ENCODE data around the gene NDUFC1. TPM values are rescaled to one million over a fixed set of nuclear protein-coding genes. Genes with fewer than 3 reads are reported as not detected.

The NDUFC1 gene
- polyA plus RNA-seq, 1 donor (not counting 4 experiments of a cell fraction or from before 2014, with no cell fraction given), result 52.1 TPM

DNA sequence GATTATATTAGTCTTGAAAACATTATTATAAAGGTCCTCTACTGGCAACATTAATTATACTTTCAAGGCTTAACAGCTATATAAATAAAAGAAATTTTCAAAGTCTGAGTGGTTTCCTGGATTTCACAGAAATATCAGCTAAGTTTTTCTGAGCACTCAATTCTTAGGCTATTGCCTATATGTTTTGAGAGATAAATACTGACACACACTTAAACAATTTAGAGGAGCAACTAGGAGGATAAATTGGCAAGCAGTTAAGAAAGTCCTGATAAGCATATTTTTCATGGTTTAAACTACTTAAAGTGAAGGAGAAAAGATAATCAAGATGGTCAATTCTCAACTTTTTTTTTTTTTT, 19.6 kb downstream of the NDUFC1 start:
- no peaks in the 10 kb centered on the region for H3K9me3 ChIP-seq (ENCODE audit: control insufficient read depth, low read depth, low read length)
- TF ChIP-seq CTCF (optimal IDR thresholded peaks at IDR 0.05 in 1 of 3, IDR thresholded peaks at IDR 0.05 in 1 of 3, conservative IDR thresholded peaks at IDR 0.05 in 1 of 3; ENCODE audit: extremely low read depth in 1 of 3, insufficient read depth in 2 of 3, low read length in 3 of 3), result no peak
- TF ChIP-seq EZH2 (IDR thresholded peaks at IDR 0.05; ENCODE audit: low read length), result no peak
- H3K79me2 ChIP-seq (ENCODE audit: control insufficient read depth, insufficient read depth, low read length), result no peaks in the 10 kb centered on the region
- no peak for FAIRE-seq
- peaks cover 8% of the 10 kb centered on the region for H3K27me3 ChIP-seq (ENCODE audit: control insufficient read depth, extremely low read depth, insufficient read depth, low read length)
- no peak overlapping the region for H3K27ac ChIP-seq (ENCODE audit: control insufficient read depth, insufficient read depth, low read length)
- H3K4me2 ChIP-seq (ENCODE audit: control insufficient read depth, extremely low read depth, insufficient read depth, low read depth, low read length), result no peak overlapping the region
- no peak overlapping the region for H2AFZ ChIP-seq (ENCODE audit: control insufficient read depth, low read length)
- no peaks in the 10 kb centered on the region for H3K4me1 ChIP-seq (ENCODE audit: control insufficient read depth, extremely low read depth, insufficient read depth, low read length)
- H3K9me1 ChIP-seq (ENCODE audit: control insufficient read depth, extremely low read depth, insufficient read depth, low read length), result no peaks in the 10 kb centered on the region
- H3K4me3 ChIP-seq (ENCODE audit: control insufficient read depth in 2 of 3, extremely low read depth in 1 of 3, insufficient read depth in 2 of 3, low read depth in 1 of 3, low read length in 3 of 3), result no peak overlapping the region
- dilution Hi-C loops (cut with MboI; ENCODE audit: extremely low pct_ligation_motif_present, low sequenced_read_pairs), result no loop called here
- no peaks in the 10 kb centered on the region for H4K20me1 ChIP-seq (ENCODE audit: control insufficient read depth, extremely low read depth, insufficient read depth, low read length)
- H3K9ac ChIP-seq (ENCODE audit: control insufficient read depth, extremely low read depth, insufficient read depth, low read length), result no peak overlapping the region
- H3K36me3 ChIP-seq (ENCODE audit: control insufficient read depth in 2 of 2, extremely low read depth in 1 of 2, insufficient read depth in 2 of 2, low read length in 2 of 2), result no peaks in the 10 kb centered on the region
- no peak for DNase-seq (ENCODE audit: low read depth, low spot score)

DNA sequence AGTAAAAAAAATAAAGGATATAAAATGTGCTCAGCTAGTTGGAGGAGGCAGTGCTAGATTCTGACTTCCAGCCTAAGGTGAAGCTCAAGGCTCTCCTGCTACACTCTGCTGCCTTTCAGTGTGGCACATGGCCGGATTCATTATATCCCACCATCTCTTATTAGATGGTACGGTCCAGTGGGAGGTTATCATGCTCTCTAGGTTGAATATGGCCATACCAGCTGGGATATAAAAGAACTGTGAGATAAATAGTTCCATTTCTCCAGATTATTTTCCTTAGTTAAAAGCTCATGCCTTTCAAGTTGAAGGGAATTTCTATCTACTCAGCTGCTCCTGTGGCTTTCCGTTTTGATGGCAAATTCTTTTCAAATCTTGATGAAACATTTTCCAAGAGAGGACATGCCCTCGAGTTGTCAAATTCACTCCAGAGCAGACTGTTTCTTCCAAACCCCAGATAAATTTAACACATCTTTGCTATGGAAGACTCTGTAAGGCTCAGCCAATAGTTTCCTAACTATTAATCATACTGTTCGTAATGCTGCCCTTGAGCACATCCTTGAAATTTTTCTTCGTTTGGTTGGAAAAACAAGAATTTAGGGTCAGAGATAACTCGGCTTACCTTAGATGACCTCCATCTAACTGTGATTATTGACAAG, 20.1 kb downstream of the NDUFC1 start:
- dilution Hi-C loops (cut with MboI; ENCODE audit: extremely low pct_ligation_motif_present, low sequenced_read_pairs), result no loop called here
- no peaks in the 10 kb centered on the region for H3K79me2 ChIP-seq (ENCODE audit: control insufficient read depth, insufficient read depth, low read length)
- H4K20me1 ChIP-seq (ENCODE audit: control insufficient read depth, extremely low read depth, insufficient read depth, low read length), result no peaks in the 10 kb centered on the region
- no peak overlapping the region for H3K4me3 ChIP-seq (ENCODE audit: control insufficient read depth in 2 of 3, extremely low read depth in 1 of 3, insufficient read depth in 2 of 3, low read depth in 1 of 3, low read length in 3 of 3)
- H3K9me1 ChIP-seq (ENCODE audit: control insufficient read depth, extremely low read depth, insufficient read depth, low read length), result no peaks in the 10 kb centered on the region
- no peaks in the 10 kb centered on the region for H3K4me1 ChIP-seq (ENCODE audit: control insufficient read depth, extremely low read depth, insufficient read depth, low read length)
- FAIRE-seq (no peak), DNase-seq (ENCODE audit: low read depth, low spot score) (no peak)
- no peak overlapping the region for H2AFZ ChIP-seq (ENCODE audit: control insufficient read depth, low read length)
- H3K27me3 ChIP-seq (ENCODE audit: control insufficient read depth, extremely low read depth, insufficient read depth, low read length), result peaks cover 8% of the 10 kb centered on the region
- no peak for TF ChIP-seq EZH2 (IDR thresholded peaks at IDR 0.05; ENCODE audit: low read length)
- TF ChIP-seq CTCF (optimal IDR thresholded peaks at IDR 0.05 in 1 of 3, IDR thresholded peaks at IDR 0.05 in 1 of 3, conservative IDR thresholded peaks at IDR 0.05 in 1 of 3; ENCODE audit: extremely low read depth in 1 of 3, insufficient read depth in 2 of 3, low read length in 3 of 3), result no peak
- H3K9ac ChIP-seq (ENCODE audit: control insufficient read depth, extremely low read depth, insufficient read depth, low read length), result no peak overlapping the region
- no peak overlapping the region for H3K27ac ChIP-seq (ENCODE audit: control insufficient read depth, insufficient read depth, low read length)
- H3K4me2 ChIP-seq (ENCODE audit: control insufficient read depth, extremely low read depth, insufficient read depth, low read depth, low read length), result no peak overlapping the region
- H3K9me3 ChIP-seq (ENCODE audit: control insufficient read depth, low read depth, low read length), result no peaks in the 10 kb centered on the region
- no peaks in the 10 kb centered on the region for H3K36me3 ChIP-seq (ENCODE audit: control insufficient read depth in 2 of 2, extremely low read depth in 1 of 2, insufficient read depth in 2 of 2, low read length in 2 of 2)

Measured in keratinocyte (primary cell).